ENCODE measurements around the gene NDUFA11. TPM values are rescaled to one million over a fixed set of nuclear protein-coding genes. Genes with fewer than 3 reads are reported as not detected.

NDUFA11 gene
- total RNA-seq, 1 experiment from 2014 or later, result 169 TPM

GRCh38 chr19:5943045-5943444 is 39.5 kb upstream of the NDUFA11 start:
- no peaks in the 10 kb centered on the region for H3K4me1 ChIP-seq (replicated peaks; ENCODE audit: insufficient read depth)
- no peak for DNase-seq
- ChIA-PET POLR2A (ENCODE audit: unreplicated experiment) (no interaction called here), CTCF (no interaction called here)
- no peaks in the 10 kb centered on the region; the same call in none of the 2 replicates for H4K20me1 ChIP-seq (ENCODE audit: insufficient read depth)
- H3K9me3 ChIP-seq (ENCODE audit: insufficient read depth, low read depth), result no peaks in the 10 kb centered on the region
- intact Hi-C loops (cut with micrococcal nuclease; ENCODE audit: unreplicated experiment), result no loop called here
- H3K9me2 ChIP-seq (ENCODE audit: insufficient read depth), result no peaks in the 10 kb centered on the region
- H3K27me3 ChIP-seq (ENCODE audit: insufficient read depth, low read depth), result no peaks in the 10 kb centered on the region
- no peak overlapping the region for H3K4me2 ChIP-seq
- H3K4me3 ChIP-seq, result no peak overlapping the region
- H3F3A ChIP-seq (ENCODE audit: insufficient read depth, low read depth), result no peaks in the 10 kb centered on the region
- H3K27ac ChIP-seq, result no peak overlapping the region
- H3K36me3 ChIP-seq (ENCODE audit: low read depth), result no peaks in the 10 kb centered on the region
- no peaks in the 10 kb centered on the region for H3K79me2 ChIP-seq (ENCODE audit: low read depth)
- no peak overlapping the region for H2AFZ ChIP-seq
- no TSS peak for BruUV-seq (replicated peaks)
- no peak for TF ChIP-seq EZH2 (IDR thresholded peaks at IDR 0.05; ENCODE audit: low read depth)
- TF ChIP-seq, protein P1, sequence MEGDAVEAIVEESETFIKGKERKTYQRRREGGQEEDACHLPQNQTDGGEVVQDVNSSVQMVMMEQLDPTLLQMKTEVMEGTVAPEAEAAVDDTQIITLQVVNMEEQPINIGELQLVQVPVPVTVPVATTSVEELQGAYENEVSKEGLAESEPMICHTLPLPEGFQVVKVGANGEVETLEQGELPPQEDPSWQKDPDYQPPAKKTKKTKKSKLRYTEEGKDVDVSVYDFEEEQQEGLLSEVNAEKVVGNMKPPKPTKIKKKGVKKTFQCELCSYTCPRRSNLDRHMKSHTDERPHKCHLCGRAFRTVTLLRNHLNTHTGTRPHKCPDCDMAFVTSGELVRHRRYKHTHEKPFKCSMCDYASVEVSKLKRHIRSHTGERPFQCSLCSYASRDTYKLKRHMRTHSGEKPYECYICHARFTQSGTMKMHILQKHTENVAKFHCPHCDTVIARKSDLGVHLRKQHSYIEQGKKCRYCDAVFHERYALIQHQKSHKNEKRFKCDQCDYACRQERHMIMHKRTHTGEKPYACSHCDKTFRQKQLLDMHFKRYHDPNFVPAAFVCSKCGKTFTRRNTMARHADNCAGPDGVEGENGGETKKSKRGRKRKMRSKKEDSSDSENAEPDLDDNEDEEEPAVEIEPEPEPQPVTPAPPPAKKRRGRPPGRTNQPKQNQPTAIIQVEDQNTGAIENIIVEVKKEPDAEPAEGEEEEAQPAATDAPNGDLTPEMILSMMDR (conservative IDR thresholded peaks at IDR 0.05), result no peak

GRCh38 chr19:5941673-5942072 is 38.1 kb upstream of the NDUFA11 start:
- no peak overlapping the region for H3K27ac ChIP-seq
- intact Hi-C loops (cut with micrococcal nuclease; ENCODE audit: unreplicated experiment), result no loop called here
- no peaks in the 10 kb centered on the region; the same call in 1 of the 2 replicates for H4K20me1 ChIP-seq (ENCODE audit: insufficient read depth)
- H3K36me3 ChIP-seq (ENCODE audit: low read depth), result no peaks in the 10 kb centered on the region
- H3F3A ChIP-seq (ENCODE audit: insufficient read depth, low read depth), result no peaks in the 10 kb centered on the region
- no peak overlapping the region for H2AFZ ChIP-seq
- H3K4me1 ChIP-seq (replicated peaks; ENCODE audit: insufficient read depth), result no peaks in the 10 kb centered on the region
- POLR2A ChIA-PET (ENCODE audit: unreplicated experiment), result no interaction called here
- no peak for DNase-seq
- no peaks in the 10 kb centered on the region for H3K27me3 ChIP-seq (ENCODE audit: insufficient read depth, low read depth)
- CTCF ChIA-PET, result no interaction called here
- H3K9me2 ChIP-seq (ENCODE audit: insufficient read depth), result no peaks in the 10 kb centered on the region
- H3K9me3 ChIP-seq (ENCODE audit: insufficient read depth, low read depth), result no peaks in the 10 kb centered on the region
- no peaks in the 10 kb centered on the region for H3K79me2 ChIP-seq (ENCODE audit: low read depth)
- no peak overlapping the region for H3K4me2 ChIP-seq
- no peak for TF ChIP-seq EZH2 (IDR thresholded peaks at IDR 0.05; ENCODE audit: low read depth)
- TF ChIP-seq, protein P1 (conservative IDR thresholded peaks at IDR 0.05), result no peak
- no TSS peak for BruUV-seq (replicated peaks)
- H3K4me3 ChIP-seq, result no peak overlapping the region

- TF ChIP-seq, protein P1 (conservative IDR thresholded peaks at IDR 0.05), result no peak
- no peak for TF ChIP-seq EZH2 (IDR thresholded peaks at IDR 0.05; ENCODE audit: low read depth)
- Histone ChIP-seq H3K36me3 (ENCODE audit: low read depth) (no peaks in the 10 kb centered on the region), H3F3A (ENCODE audit: insufficient read depth, low read depth) (no peaks in the 10 kb centered on the region), H3K4me3 (no peak overlapping the region), H3K4me2 (no peak overlapping the region), H4K20me1 (ENCODE audit: insufficient read depth) (no peaks in the 10 kb centered on the region; the same call in 1 of the 2 replicates), H3K9me3 (ENCODE audit: insufficient read depth, low read depth) (no peaks in the 10 kb centered on the region), H3K27ac (no peak overlapping the region), H3K27me3 (ENCODE audit: insufficient read depth, low read depth) (no peaks in the 10 kb centered on the region), H3K79me2 (ENCODE audit: low read depth) (no peaks in the 10 kb centered on the region), H2AFZ (no peak overlapping the region), H3K9me2 (ENCODE audit: insufficient read depth) (no peaks in the 10 kb centered on the region), H3K4me1 (replicated peaks; ENCODE audit: insufficient read depth) (no peaks in the 10 kb centered on the region)
- DNase-seq, result no peak
- POLR2A ChIA-PET (ENCODE audit: unreplicated experiment), result no interaction called here
- CTCF ChIA-PET, result no interaction called here
- intact Hi-C loops (cut with micrococcal nuclease; ENCODE audit: unreplicated experiment), result no loop called here
- BruUV-seq (replicated peaks), result no TSS peak
These were observed 36.9 kb upstream of the NDUFA11 start for GRCh38 chr19:5940260-5941208.

Measured in PC-9 (cell line).